ENCODE data around the gene ACSL6. TPM values are rescaled to one million over a fixed set of nuclear protein-coding genes. Genes with fewer than 3 reads are reported as not detected.
"Not testable (repeated sequence)": the region's sequence is repeated elsewhere in the genome, so short reads cannot be mapped to it uniquely, and the experiment has no call there.

Gene ACSL6
- polyA plus RNA-seq, 1 experiment, result not detected

DNA sequence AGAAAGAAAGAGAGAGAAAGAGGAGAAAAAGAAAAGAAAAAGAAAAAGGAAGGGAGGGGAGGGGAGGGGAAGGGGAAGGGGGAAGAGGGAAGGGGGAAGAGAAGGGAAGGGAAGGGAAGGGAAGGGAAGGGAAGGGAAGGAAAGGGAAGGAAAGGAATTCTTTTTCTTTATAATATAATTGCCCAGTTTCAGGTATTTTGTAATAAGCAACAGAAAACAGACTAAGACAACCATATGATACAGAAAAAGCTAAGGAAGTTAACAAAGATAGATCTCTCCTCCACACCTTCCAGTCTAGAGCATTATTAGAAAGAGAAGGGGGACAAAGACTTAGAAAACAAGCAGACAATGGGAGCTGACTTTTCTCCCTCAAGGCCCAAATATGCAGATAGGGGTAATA lies 97.0 kb downstream of the ACSL6 start:
- Histone ChIP-seq H3K27me3 (ENCODE audit: control insufficient read depth, insufficient read depth, low read length) (peaks cover 3% of the 10 kb centered on the region), H3K4me3 (ENCODE audit: low read depth, low read length) (no peak overlapping the region), H3K36me3 (ENCODE audit: control insufficient read depth, insufficient read depth, low read length) (no peaks in the 10 kb centered on the region)
- ChIA-PET CTCF (interaction anchor here (0.8 kb wide), 1 partner anchor 301 kb away, joined by 3 read pairs; no protein-coding TSS in a partner anchor), POLR2A (no interaction called here)
- TF ChIP-seq, protein P1, sequence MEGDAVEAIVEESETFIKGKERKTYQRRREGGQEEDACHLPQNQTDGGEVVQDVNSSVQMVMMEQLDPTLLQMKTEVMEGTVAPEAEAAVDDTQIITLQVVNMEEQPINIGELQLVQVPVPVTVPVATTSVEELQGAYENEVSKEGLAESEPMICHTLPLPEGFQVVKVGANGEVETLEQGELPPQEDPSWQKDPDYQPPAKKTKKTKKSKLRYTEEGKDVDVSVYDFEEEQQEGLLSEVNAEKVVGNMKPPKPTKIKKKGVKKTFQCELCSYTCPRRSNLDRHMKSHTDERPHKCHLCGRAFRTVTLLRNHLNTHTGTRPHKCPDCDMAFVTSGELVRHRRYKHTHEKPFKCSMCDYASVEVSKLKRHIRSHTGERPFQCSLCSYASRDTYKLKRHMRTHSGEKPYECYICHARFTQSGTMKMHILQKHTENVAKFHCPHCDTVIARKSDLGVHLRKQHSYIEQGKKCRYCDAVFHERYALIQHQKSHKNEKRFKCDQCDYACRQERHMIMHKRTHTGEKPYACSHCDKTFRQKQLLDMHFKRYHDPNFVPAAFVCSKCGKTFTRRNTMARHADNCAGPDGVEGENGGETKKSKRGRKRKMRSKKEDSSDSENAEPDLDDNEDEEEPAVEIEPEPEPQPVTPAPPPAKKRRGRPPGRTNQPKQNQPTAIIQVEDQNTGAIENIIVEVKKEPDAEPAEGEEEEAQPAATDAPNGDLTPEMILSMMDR (IDR thresholded peaks at IDR 0.05; ENCODE audit: insufficient read depth, low read depth, low read length), result no peak
- DNase-seq (ENCODE audit: low read depth), result no peak

DNA sequence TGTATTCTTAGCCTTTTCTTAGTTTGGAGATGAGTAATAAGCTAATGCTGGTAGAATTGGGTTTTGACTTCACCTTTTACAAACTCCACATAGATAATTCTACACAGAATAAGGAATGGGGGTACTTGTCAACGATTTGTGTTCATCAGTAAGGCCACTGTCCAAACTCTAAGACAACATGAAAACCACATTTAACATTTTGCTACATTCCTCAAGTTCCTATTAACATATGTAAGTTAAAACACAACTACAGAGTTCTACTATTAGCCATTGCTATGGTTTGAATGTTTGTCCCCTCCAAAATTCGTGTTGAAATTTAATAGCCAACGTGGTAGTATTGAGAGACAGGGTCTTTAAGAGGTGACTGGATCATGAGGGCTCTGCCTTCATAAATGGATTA lies 97.9 kb downstream of the ACSL6 start:
- ChIA-PET CTCF (no interaction called here), POLR2A (no interaction called here)
- Histone ChIP-seq H3K4me3 (ENCODE audit: low read depth, low read length) (no peak overlapping the region), H3K27me3 (ENCODE audit: control insufficient read depth, insufficient read depth, low read length) (peaks cover 3% of the 10 kb centered on the region), H3K36me3 (ENCODE audit: control insufficient read depth, insufficient read depth, low read length) (no peaks in the 10 kb centered on the region)
- TF ChIP-seq, protein P1 (IDR thresholded peaks at IDR 0.05; ENCODE audit: insufficient read depth, low read depth, low read length), result no peak
- no peak for DNase-seq (ENCODE audit: low read depth)

DNA sequence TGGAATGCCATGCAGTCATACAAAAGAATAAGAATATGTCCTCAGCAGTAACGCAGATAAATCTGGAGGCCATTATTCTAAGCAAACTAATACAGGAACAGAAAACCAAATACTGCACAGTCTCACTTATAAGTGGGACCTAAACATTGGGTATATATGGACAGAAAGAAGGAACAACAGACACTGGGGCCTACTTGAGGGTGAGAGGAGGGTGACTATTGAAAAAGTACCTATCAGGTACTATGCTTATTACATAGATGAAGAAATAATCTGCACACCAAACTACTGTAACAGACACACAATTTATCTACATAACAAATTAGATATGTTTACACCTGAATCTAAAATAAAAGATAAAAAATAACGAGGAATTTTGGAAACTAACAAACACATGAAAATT lies 104.8 kb downstream of the ACSL6 start:
- DNase-seq (ENCODE audit: low read depth), result no peak
- no peak overlapping the region for H3K4me3 ChIP-seq (ENCODE audit: low read depth, low read length)
- POLR2A ChIA-PET, result no interaction called here
- H3K36me3 ChIP-seq (ENCODE audit: control insufficient read depth, insufficient read depth, low read length), result no peaks in the 10 kb centered on the region
- H3K27me3 ChIP-seq (ENCODE audit: control insufficient read depth, insufficient read depth, low read length), result no peaks in the 10 kb centered on the region
- CTCF ChIA-PET, result no interaction called here
- TF ChIP-seq, protein P1 (IDR thresholded peaks at IDR 0.05; ENCODE audit: insufficient read depth, low read depth, low read length), result no peak

DNA sequence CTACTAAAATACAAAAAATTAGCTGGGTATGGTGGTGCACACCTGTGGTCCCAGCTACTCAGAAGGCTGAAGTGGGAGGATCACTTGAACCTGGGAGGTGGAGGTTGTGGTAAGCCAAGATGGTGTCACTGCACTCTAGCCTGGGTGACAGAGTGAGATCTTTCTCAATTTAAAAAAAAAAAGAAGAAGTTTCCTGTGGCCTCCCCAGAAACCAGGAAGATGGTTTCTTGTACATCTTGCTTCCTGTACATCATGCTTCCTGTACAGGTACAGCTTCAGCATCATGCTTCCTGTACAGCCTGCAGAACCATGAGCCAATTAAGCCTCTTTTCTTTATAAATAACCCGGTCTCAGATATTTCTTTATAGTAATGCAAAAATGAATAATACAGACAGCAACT lies 109.2 kb downstream of the ACSL6 start:
- POLR2A ChIA-PET, CTCF ChIA-PET: not testable (repeated sequence)

More for the DNA sequence above, 109.2 kb downstream of the ACSL6 start:
- H3K27me3 ChIP-seq (ENCODE audit: control insufficient read depth, insufficient read depth, low read length); DNase-seq (ENCODE audit: low read depth); H3K4me3 ChIP-seq (ENCODE audit: low read depth, low read length); H3K36me3 ChIP-seq (ENCODE audit: control insufficient read depth, insufficient read depth, low read length): not testable (repeated sequence)

Other genes with a start within 250 kb of the ACSL6 start
- gene FNIP1, start 214.6 kb downstream of the ACSL6 start, polyA plus RNA-seq (2011; rRNA removed), result 5.3 and 8.9 TPM in 2 replicates
- not detected in 2 replicates for gene MEIKIN, start 66.0 kb downstream of the ACSL6 start, polyA plus RNA-seq (2011; rRNA removed)
- not detected in 2 replicates for gene IL3, start 49.0 kb upstream of the ACSL6 start, polyA plus RNA-seq (2011; rRNA removed)
- not detected in 2 replicates for gene CSF2, start 62.1 kb upstream of the ACSL6 start, polyA plus RNA-seq (2011; rRNA removed)
- 372 and 435 TPM in 2 replicates for gene P4HA2, start 216.2 kb upstream of the ACSL6 start, polyA plus RNA-seq (2011; rRNA removed)
- 17.1 and 31.0 TPM in 2 replicates for gene PDLIM4, start 246.0 kb upstream of the ACSL6 start, polyA plus RNA-seq (2011; rRNA removed)

All from BJ (cell line).